HCT116 (cell line): Measurements from ENCODE around the gene TBK1. TPM values are rescaled to one million over a fixed set of nuclear protein-coding genes. Genes with fewer than 3 reads are reported as not detected.

Source experiments
- ATAC-seq: fragments of 200-7000 bp; cut with Tn5 transposase; 2 replicates; pipeline ENCODE4 v1.9.1; 2020; ENCODE audit warnings: mild to moderate bottlenecking, moderate library complexity
- BruUV-seq: library from RNA; stranded (reverse); fragments of 400-500 nt; replicated peaks from 2 replicates; lab custom pipeline; 2021; lab: Mats Ljungman, UMichigan
- CTCF ChIA-PET: fragments of 300-600 bp; sonication (Branson Sonifier 250); formaldehyde crosslinking; loops from one replicate; lab custom pipeline; 2021; ENCODE audit warnings: antibody characterized with exemption; lab: Charles Lee
- POLR2A ChIA-PET: fragments of 300-600, 350-600 bp; sonication (Branson Sonifier 250); formaldehyde crosslinking; loops from one replicate; lab custom pipeline; 2021; ENCODE audit warnings: antibody characterized with exemption; lab: Charles Lee
- RAD21 ChIA-PET, 2 experiments: fragments of 300-600 bp; sonication (Branson Sonifier 250); formaldehyde crosslinking; loops; one replicate each; lab custom pipeline; 2023; ENCODE audit warnings: low total read pairs in 2 of 2; ENCODE audit not compliant: uncharacterized antibody in 2 of 2, unreplicated experiment in 2 of 2, low non-redundant PET in 1 of 2; lab: Charles Lee
- DNase-seq: peaks from one replicate; pipeline ENCODE4 v3.0.0-alpha.2; 2010; ENCODE audit warnings: low read depth, low spot score
- H2AFZ ChIP-seq: fragments of 200-600 bp; shearing (Covaris generic), sonication (generic); 2 replicates; pipeline ENCODE4 v1.6.1; 2017; ENCODE audit warnings: low read depth, mixed run types, mixed read lengths, antibody characterized with exemption, low read length; ENCODE audit not compliant: poor library complexity, severe bottlenecking
- H3K27ac ChIP-seq: 2 replicates; pipeline ENCODE4 v1.5.1; 2012; ENCODE audit warnings: low read depth, low read length
- H3K27me3 ChIP-seq: fragments of 200-600 bp; sonication (generic); 2 replicates; pipeline ENCODE4 v1.6.1; 2016; ENCODE audit warnings: mixed run types, low read length, mixed read lengths; ENCODE audit not compliant: insufficient read depth
- H3K36me3 ChIP-seq, 2 experiments: fragments of 200-500 bp in 1 of 2; fragments of 200-600 bp in 1 of 2; sonication (Bioruptor generic) in 1 of 2; sonication (generic) in 1 of 2; 2 replicates each; pipeline versions ENCODE4 v1.5.1 to v1.6.1; 2014 to 2016; ENCODE audit warnings: low read length in 2 of 2, inconsistent platforms in 1 of 2, mixed read lengths in 1 of 2, mixed run types in 1 of 2; ENCODE audit not compliant: insufficient read depth in 2 of 2, control insufficient read depth in 1 of 2
- H3K4me1 ChIP-seq, 2 experiments: fragments of 200-600 bp in 1 of 2; sonication (generic) in 1 of 2; 2 replicates each; pipeline versions ENCODE4 v1.5.1 to v1.6.1; 2012 to 2017; ENCODE audit warnings: low read length in 2 of 2, inconsistent platforms in 1 of 2, mild to moderate bottlenecking in 1 of 2, mixed read lengths in 1 of 2, mixed run types in 1 of 2, moderate library complexity in 1 of 2; ENCODE audit not compliant: insufficient read depth in 2 of 2, control insufficient read depth in 1 of 2
- H3K4me2 ChIP-seq: fragments of 200-600 bp; sonication (generic); 2 replicates; pipeline ENCODE4 v1.6.1; 2017; ENCODE audit warnings: mixed run types, low read length, mixed read lengths
- H3K4me3 ChIP-seq, 2 experiments: fragments of 200-600 bp in 1 of 2; sonication (generic) in 1 of 2; replicated peaks in 1 of 2; 2 replicates each; pipeline ENCODE4 v1.5.1; 2011 to 2016; ENCODE audit warnings: low read length in 2 of 2, control low read depth in 1 of 2, low read depth in 1 of 2, mild to moderate bottlenecking in 1 of 2, mixed read lengths in 1 of 2, mixed run types in 1 of 2
- H3K79me2 ChIP-seq: fragments of 200-600 bp; sonication (generic); 2 replicates; pipeline ENCODE4 v1.6.1; 2017; ENCODE audit warnings: mild to moderate bottlenecking, mixed run types, low read length, moderate library complexity, mixed read lengths; ENCODE audit not compliant: insufficient read depth
- H3K9ac ChIP-seq: fragments of 200-600 bp; sonication (generic); 2 replicates; pipeline ENCODE4 v1.6.1; 2016; ENCODE audit warnings: low read length, mixed read lengths
- H3K9me2 ChIP-seq: fragments of 200-600 bp; sonication (generic), shearing (Covaris generic); 2 replicates; pipeline ENCODE4 v1.6.1; 2017; ENCODE audit warnings: mixed run types, mild to moderate bottlenecking, moderate library complexity; ENCODE audit not compliant: insufficient read depth
- H3K9me3 ChIP-seq, 2 experiments: fragments of 200-500 bp in 1 of 2; fragments of 200-600 bp in 1 of 2; sonication (Bioruptor generic) in 1 of 2; sonication (generic) in 1 of 2; 2 replicates each; pipeline ENCODE4 v1.6.1; 2014 to 2017; ENCODE audit warnings: low read length in 2 of 2, mixed read lengths in 2 of 2, inconsistent platforms in 1 of 2, low read depth in 1 of 2, mild to moderate bottlenecking in 1 of 2, mixed run types in 1 of 2, moderate library complexity in 1 of 2; ENCODE audit not compliant: control insufficient read depth in 1 of 2, insufficient read depth in 1 of 2
- H4K20me1 ChIP-seq: fragments of 200-600 bp; sonication (generic), shearing (Covaris generic); 2 replicates; pipeline ENCODE4 v1.6.1; 2017; ENCODE audit warnings: mixed run types, mild to moderate bottlenecking, moderate library complexity; ENCODE audit not compliant: insufficient read depth
- CEBPB ChIP-seq: IDR thresholded peaks from 2 replicates; pipeline ENCODE4 v1.6.1; 2012; ENCODE audit warnings: low read depth
- CTCF ChIP-seq, 3 experiments: fragments of 200-600 bp in 1 of 3; sonication (generic) in 1 of 3; IDR thresholded peaks in 2 of 3; conservative IDR thresholded peaks in 1 of 3; 2 replicates each; pipeline ENCODE4 v1.5.1; 2012 to 2017; ENCODE audit warnings: low read depth in 2 of 3, low read length in 2 of 3, antibody characterized with exemption in 1 of 3, borderline replicate concordance in 1 of 3, control low read depth in 1 of 3, mild to moderate bottlenecking in 1 of 3, mixed read lengths in 1 of 3, mixed run types in 1 of 3, moderate library complexity in 1 of 3; ENCODE audit not compliant: insufficient read depth in 1 of 3
- EZH2phosphoT487 ChIP-seq: fragments of 200-600 bp; IDR thresholded peaks from 2 replicates; pipeline ENCODE4 v1.6.1; 2018; ENCODE audit warnings: antibody characterized with exemption, borderline replicate concordance
- JUND ChIP-seq: IDR thresholded peaks from 2 replicates; pipeline ENCODE4 v1.6.1; 2012
- MAX ChIP-seq: IDR thresholded peaks from 2 replicates; pipeline ENCODE4 v1.6.1; 2012
- POLR2AphosphoS5 ChIP-seq: IDR thresholded peaks from 2 replicates; pipeline ENCODE4 v1.6.1; 2011; ENCODE audit warnings: mild to moderate bottlenecking, low read depth, low read length, moderate library complexity
- SIN3A ChIP-seq: IDR thresholded peaks from 2 replicates; pipeline ENCODE4 v1.6.1; 2012; ENCODE audit warnings: low read depth
- YY1 ChIP-seq: IDR thresholded peaks from 2 replicates; pipeline ENCODE4 v1.6.1; 2011; ENCODE audit warnings: low read length, low read depth, moderate library complexity, mild to moderate bottlenecking; ENCODE audit not compliant: insufficient replicate concordance; ENCODE audit errors: extremely low read depth
- ZBTB33 ChIP-seq: IDR thresholded peaks from 2 replicates; pipeline ENCODE4 v1.6.1; 2011; ENCODE audit warnings: mild to moderate bottlenecking, low read length, moderate library complexity; ENCODE audit not compliant: insufficient replicate concordance; ENCODE audit errors: extremely low read depth
- ZFX ChIP-seq: fragments of 450-650 bp; IDR thresholded peaks from 2 replicates; pipeline ENCODE4 v1.6.1; 2017
- ZNF274 ChIP-seq: fragments of 200-500 bp; sonication (Bioruptor generic); IDR thresholded peaks from 2 replicates; pipeline ENCODE4 v1.6.1; 2014; ENCODE audit warnings: mild to moderate bottlenecking, low read depth, low read length, inconsistent platforms
- intact Hi-C: fragments of 100-400 bp; cut with micrococcal nuclease; formaldehyde crosslinking; loops from 2 replicates; pipeline ENCODE4 v1.10.0; 2022
- total RNA-seq: library from RNA; stranded (reverse); gene quantifications from one replicate; pipeline ENCODE4 v1.2.1, GENCODE V29; 2021; ENCODE audit not compliant: unreplicated experiment

TBK1 gene
- total RNA-seq, 1 experiment from 2014 or later, result 27.0 TPM

GRCh38 chr12:64404470-64405256 lies 47.3 kb upstream of the TBK1 start:
- ChIA-PET CTCF (no interaction called here), POLR2A (interaction anchor here (0.7 to 1.4 kb wide), 7 partner anchors 11 to 204 kb away, joined by 3 to 6 read pairs (median 3); partner anchors contain the start of gene KICS2), RAD21 (no interaction called here)
- Histone ChIP-seq H3K4me1 (peaks cover 0 to 28% of the 10 kb centered on the region in 2 experiments; a peak in 2 of 4 replicates), H3K4me2 (peak overlapping the region; percentile 95), H3K27ac (peak overlapping the region; percentile 96), H4K20me1 (peaks cover 2% of the 10 kb centered on the region; the same call in 1 of the 2 replicates), H3K4me3 (peak overlapping the region; percentile 76 to 95), H3K36me3 (peaks cover 0 to 2% of the 10 kb centered on the region in 2 experiments; a peak in 1 of 4 replicates), H3K79me2 (peaks cover 52% of the 10 kb centered on the region), H3K9ac (peak overlapping the region; percentile 99), H3K27me3 (no peaks in the 10 kb centered on the region), H3K9me3 (no peaks in the 10 kb centered on the region), H2AFZ (no peak overlapping the region), H3K9me2 (no peaks in the 10 kb centered on the region)
- peak; percentile 36 for ATAC-seq
- DNase-seq, result no peak
- no TSS peak for BruUV-seq
- intact Hi-C loops, result loop anchor here (1.0 to 5.0 kb wide), 2 partner anchors 131 to 562 kb away; partner anchors contain the start of gene SRGAP1
- TF ChIP-seq YY1 (no peak), JUND (no peak), ZNF274 (no peak), SIN3A (peak; percentile 23), CTCF (IDR thresholded peaks at IDR 0.05 in 2 of 3, conservative IDR thresholded peaks at IDR 0.05 in 1 of 3; ENCODE audit: borderline replicate concordance in 1 of 3, insufficient read depth in 1 of 3, low read depth in 2 of 3, low read length in 2 of 3) (no peak), ZBTB33 (no peak), EZH2phosphoT487 (no peak), MAX (peak; percentile 98), ZFX (peak; percentile 80), POLR2AphosphoS5 (peak; percentile 70), CEBPB (peak; percentile 94)
